ENCODE results near the gene TSHR. TPM values are rescaled to one million over a fixed set of nuclear protein-coding genes. Genes with fewer than 3 reads are reported as not detected.
"Not testable (repeated sequence)": the region's sequence is repeated elsewhere in the genome, so short reads cannot be mapped to it uniquely, and the experiment has no call there.

TSHR gene
- under 1 TPM in 1 of 3 donors, not detected in 2; 0.80 TPM for total RNA-seq
- total RNA-seq (2013) = not detected

DNA sequence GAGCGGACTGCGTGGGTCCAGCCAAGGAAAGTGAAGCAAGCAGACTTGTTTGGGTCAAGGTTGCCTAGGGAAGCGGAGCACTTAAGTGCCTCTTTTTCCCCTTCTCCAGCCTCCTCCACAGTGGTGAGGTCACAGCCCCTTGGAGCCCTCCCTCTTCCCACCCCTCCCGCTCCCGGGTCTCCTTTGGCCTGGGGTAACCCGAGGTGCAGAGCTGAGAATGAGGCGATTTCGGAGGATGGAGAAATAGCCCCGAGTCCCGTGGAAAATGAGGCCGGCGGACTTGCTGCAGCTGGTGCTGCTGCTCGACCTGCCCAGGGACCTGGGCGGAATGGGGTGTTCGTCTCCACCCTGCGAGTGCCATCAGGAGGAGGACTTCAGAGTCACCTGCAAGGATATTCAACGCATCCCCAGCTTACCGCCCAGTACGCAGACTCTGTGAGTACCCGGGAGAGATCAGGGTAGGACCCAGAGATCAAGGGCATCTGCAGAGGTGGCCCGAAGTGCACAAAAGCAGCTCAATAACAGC, at the start of gene TSHR:
Gene TSHR (plus strand): TSS at position 206 of the 526 bp plus-strand sequence. CDS start 60 bp downstream, at position 266.
- ATAC-seq = no peak
- H3K4me3 ChIP-seq (ENCODE audit: low read length) = peak within 1 kb of the TSS; percentile 43
- H3K9me3 ChIP-seq (ENCODE audit: control insufficient read depth, insufficient read depth, low read length) = no peaks in the 10 kb centered on the region
- intact Hi-C loops (cut with micrococcal nuclease) = loop anchor here (1.0 to 2.0 kb wide), 2 partner anchors 215 to 509 kb away; no protein-coding TSS in a partner anchor
- H3K4me3 Mint-ChIP-seq = peak within 1 kb of the TSS; percentile 89
- peaks cover 29 to 30% of the 10 kb centered on the region in 2 donors for H3K4me1 Mint-ChIP-seq
- DNase-seq = peak in 1 of 2 donors; percentile 44
- H3K27ac ChIP-seq (ENCODE audit: low read length) = no peak within 1 kb of the TSS
- WGBS (ENCODE audit: insufficient coverage) = 52% methylated on average over 21 of the region's 21 CpGs
- no peaks in the 10 kb centered on the region for H3K36me3 Mint-ChIP-seq
- peak within 1 kb of the TSS; percentile 35 to 82 for H3K27ac Mint-ChIP-seq
- peaks cover 18% of the 10 kb centered on the region for H3K4me1 ChIP-seq (ENCODE audit: control insufficient read depth, insufficient read depth, low read length)
- H3K9me3 Mint-ChIP-seq = no peaks in the 10 kb centered on the region
- H3K27me3 ChIP-seq (ENCODE audit: control insufficient read depth, insufficient read depth, low read length) = peaks cover 7% of the 10 kb centered on the region
- TF ChIP-seq, protein P1, sequence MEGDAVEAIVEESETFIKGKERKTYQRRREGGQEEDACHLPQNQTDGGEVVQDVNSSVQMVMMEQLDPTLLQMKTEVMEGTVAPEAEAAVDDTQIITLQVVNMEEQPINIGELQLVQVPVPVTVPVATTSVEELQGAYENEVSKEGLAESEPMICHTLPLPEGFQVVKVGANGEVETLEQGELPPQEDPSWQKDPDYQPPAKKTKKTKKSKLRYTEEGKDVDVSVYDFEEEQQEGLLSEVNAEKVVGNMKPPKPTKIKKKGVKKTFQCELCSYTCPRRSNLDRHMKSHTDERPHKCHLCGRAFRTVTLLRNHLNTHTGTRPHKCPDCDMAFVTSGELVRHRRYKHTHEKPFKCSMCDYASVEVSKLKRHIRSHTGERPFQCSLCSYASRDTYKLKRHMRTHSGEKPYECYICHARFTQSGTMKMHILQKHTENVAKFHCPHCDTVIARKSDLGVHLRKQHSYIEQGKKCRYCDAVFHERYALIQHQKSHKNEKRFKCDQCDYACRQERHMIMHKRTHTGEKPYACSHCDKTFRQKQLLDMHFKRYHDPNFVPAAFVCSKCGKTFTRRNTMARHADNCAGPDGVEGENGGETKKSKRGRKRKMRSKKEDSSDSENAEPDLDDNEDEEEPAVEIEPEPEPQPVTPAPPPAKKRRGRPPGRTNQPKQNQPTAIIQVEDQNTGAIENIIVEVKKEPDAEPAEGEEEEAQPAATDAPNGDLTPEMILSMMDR (IDR thresholded peaks at IDR 0.05) = no peak
- H3K27me3 Mint-ChIP-seq (ENCODE audit: low read depth in 2 of 2) = peaks cover 27 to 39% of the 10 kb centered on the region in 2 donors
- H3K36me3 ChIP-seq (ENCODE audit: control insufficient read depth, insufficient read depth, low read length) = no peaks in the 10 kb centered on the region

DNA sequence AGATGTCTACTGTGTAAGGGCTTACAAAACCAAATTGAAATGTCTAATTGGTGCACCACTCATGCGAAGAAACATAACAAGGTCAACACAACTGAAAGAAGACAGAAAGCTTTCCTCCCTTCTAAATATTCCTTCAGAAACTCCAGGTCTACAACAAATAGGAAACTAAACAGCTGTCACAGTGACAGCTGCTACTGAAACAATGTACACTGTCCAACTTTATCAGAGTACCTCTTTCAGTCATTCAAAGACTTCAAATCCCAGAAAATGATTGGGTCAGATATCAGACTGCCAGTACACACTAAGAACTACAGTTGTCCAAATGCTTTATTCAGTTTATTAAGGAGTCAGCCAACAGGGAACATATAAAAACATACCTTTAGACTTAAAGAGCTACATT, 49.1 kb upstream of the TSHR start:
- Histone ChIP-seq H3K27ac (ENCODE audit: low read length) (no peak overlapping the region), H3K9me3 (ENCODE audit: control insufficient read depth, insufficient read depth, low read length) (no peaks in the 10 kb centered on the region), H3K27me3 (ENCODE audit: control insufficient read depth, insufficient read depth, low read length) (no peaks in the 10 kb centered on the region), H3K4me3 (ENCODE audit: low read length) (no peak overlapping the region), H3K4me1 (ENCODE audit: control insufficient read depth, insufficient read depth, low read length) (no peaks in the 10 kb centered on the region), H3K36me3 (ENCODE audit: control insufficient read depth, insufficient read depth, low read length) (no peaks in the 10 kb centered on the region)
- ATAC-seq (no peak), DNase-seq (no peak)
- intact Hi-C loops (cut with micrococcal nuclease) = no loop called here
- H3K9me3 Mint-ChIP-seq = no peaks in the 10 kb centered on the region
- H3K4me3 Mint-ChIP-seq = no peak overlapping the region
- H3K36me3 Mint-ChIP-seq = no peaks in the 10 kb centered on the region
- 46% methylated on average over 1 of the region's 1 CpG for WGBS (ENCODE audit: insufficient coverage)
- no peaks in the 10 kb centered on the region for H3K27me3 Mint-ChIP-seq (ENCODE audit: low read depth in 2 of 2)
- no peaks in the 10 kb centered on the region for H3K4me1 Mint-ChIP-seq
- no peak overlapping the region for H3K27ac Mint-ChIP-seq
- TF ChIP-seq, protein P1 (IDR thresholded peaks at IDR 0.05) = no peak

DNA sequence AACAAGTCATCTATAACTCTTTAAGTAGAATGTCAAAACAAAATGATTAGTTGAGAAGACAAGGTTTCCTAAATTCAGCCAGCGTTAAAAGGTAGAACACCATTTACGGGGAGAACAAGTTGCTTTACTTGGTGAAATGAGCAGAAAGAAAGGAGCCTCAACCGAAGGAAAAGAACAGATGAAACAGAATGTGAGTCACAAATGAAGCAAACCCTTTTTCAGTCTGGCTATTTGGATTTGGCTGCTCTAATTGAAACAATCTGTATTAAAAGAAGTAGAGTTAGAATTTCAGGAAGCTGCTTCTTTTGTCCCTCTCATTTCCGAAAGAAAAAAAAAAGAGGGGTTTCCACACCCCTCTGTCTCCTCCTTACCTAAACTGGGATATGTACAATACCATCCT, 48.5 kb upstream of the TSHR start:
- Histone ChIP-seq H3K36me3 (ENCODE audit: control insufficient read depth, insufficient read depth, low read length) (no peaks in the 10 kb centered on the region), H3K27me3 (ENCODE audit: control insufficient read depth, insufficient read depth, low read length) (no peaks in the 10 kb centered on the region), H3K27ac (ENCODE audit: low read length) (no peak overlapping the region), H3K4me3 (ENCODE audit: low read length) (no peak overlapping the region), H3K9me3 (ENCODE audit: control insufficient read depth, insufficient read depth, low read length) (no peaks in the 10 kb centered on the region), H3K4me1 (ENCODE audit: control insufficient read depth, insufficient read depth, low read length) (no peaks in the 10 kb centered on the region)
- Mint-ChIP-seq H3K36me3 (no peaks in the 10 kb centered on the region), H3K27me3 (ENCODE audit: low read depth in 2 of 2) (no peaks in the 10 kb centered on the region), H3K4me3 (no peak overlapping the region), H3K9me3 (no peaks in the 10 kb centered on the region), H3K4me1 (no peaks in the 10 kb centered on the region), H3K27ac (no peak overlapping the region)
- DNase-seq (no peak), ATAC-seq (no peak)
- 100% methylated on average over 4 of the region's 4 CpGs for WGBS (ENCODE audit: insufficient coverage)
- TF ChIP-seq, protein P1 (IDR thresholded peaks at IDR 0.05) = no peak
- intact Hi-C loops (cut with micrococcal nuclease) = no loop called here

DNA sequence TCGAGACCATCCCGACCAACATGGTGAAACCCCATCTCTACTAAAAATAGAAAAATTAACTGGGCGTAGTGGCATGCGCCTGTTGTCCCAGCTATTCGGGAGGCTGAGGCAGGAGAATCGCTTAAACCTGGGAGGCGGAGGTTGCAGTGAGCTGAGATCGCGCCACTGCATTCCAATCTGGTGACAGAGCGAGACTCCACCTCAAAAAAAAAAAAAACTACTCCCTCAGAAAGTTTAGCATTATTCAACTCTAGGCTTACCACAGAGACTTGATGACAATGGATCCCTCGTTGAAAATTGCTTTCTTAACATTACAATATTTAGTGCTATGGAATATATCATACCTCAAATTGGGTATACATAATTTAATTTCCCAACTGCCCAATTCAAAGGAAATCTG, 43.4 kb upstream of the TSHR start:
- H3K27me3 ChIP-seq (ENCODE audit: control insufficient read depth, insufficient read depth, low read length); ATAC-seq; H3K36me3 ChIP-seq (ENCODE audit: control insufficient read depth, insufficient read depth, low read length); H3K4me1 Mint-ChIP-seq; H3K4me3 ChIP-seq (ENCODE audit: low read length); H3K27me3 Mint-ChIP-seq (ENCODE audit: low read depth in 2 of 2); DNase-seq; intact Hi-C loops (cut with micrococcal nuclease); H3K4me1 ChIP-seq (ENCODE audit: control insufficient read depth, insufficient read depth, low read length); H3K4me3 Mint-ChIP-seq; H3K27ac ChIP-seq (ENCODE audit: low read length); H3K9me3 ChIP-seq (ENCODE audit: control insufficient read depth, insufficient read depth, low read length); H3K27ac Mint-ChIP-seq; H3K36me3 Mint-ChIP-seq; H3K9me3 Mint-ChIP-seq: not testable (repeated sequence)
- 96% methylated on average over 10 of the region's 11 CpGs for WGBS (ENCODE audit: insufficient coverage)
